K562 (cell line): ENCODE measurements around the gene TMEM132D. TPM values are rescaled to one million over a fixed set of nuclear protein-coding genes. Genes with fewer than 3 reads are reported as not detected.

Experiments used
- ELF1 ChIP-seq: fragments of 200-800 bp; sonication (Bioruptor generic); IDR thresholded peaks from 2 replicates; pipeline ENCODE4 v1.6.1; 2016; ENCODE audit warnings: missing genetic modification characterization, missing compliant biosample characterization
- ZNF717 ChIP-seq: fragments of 250-450 bp; sonication (Bioruptor Pico); IDR thresholded peaks from 2 replicates; pipeline ENCODE4 v1.5.0; 2021
- polyA plus RNA-seq, 8 experiments: library from polyadenylated mRNA; depleted of rRNA in 4 of 8; stranded (reverse) in 5 of 8; unstranded in 3 of 8; fragments of >200 nt; fragmentation: Nextera tagmentation in 2 of 8; fragmentation: Illumina TruSeq in 1 of 8; extraction: Ambion mirVana in 2 of 8; extraction: Trizol in 1 of 8; gene quantifications; 2 replicates each; pipeline versions ENCODE4 v1.2.1 to v1.2.3, GENCODE V29; 2011 to 2014; ENCODE audit warnings: inconsistent platforms in 1 of 8, missing spikeins in 1 of 8
- total RNA-seq, 7 experiments: library from RNA; depleted of rRNA in 6 of 7; stranded (reverse); fragments of >200 nt in 6 of 7; fragmentation: Illumina TruSeq in 2 of 7; extraction: Trizol in 2 of 7; gene quantifications; 2 replicates each; pipeline versions ENCODE4 v1.2.1 to v1.2.3, GENCODE V29; 2011 to 2021; ENCODE audit warnings: low replicate concordance in 1 of 7
- TF ChIP-seq, protein P1 (sequence below), 2 experiments: fragments of 450-650 bp in 1 of 2; sonication (generic) in 1 of 2; formaldehyde crosslinking in 1 of 2; IDR thresholded peaks; 2 replicates each; pipeline versions ENCODE4 v1.7.1 to v1.9.0; 2016 to 2022; ENCODE audit warnings: inconsistent platforms in 1 of 2, mild to moderate bottlenecking in 1 of 2, missing genetic modification reagents in 1 of 2
- TF ChIP-seq, protein P2 (sequence below): sonication (generic); formaldehyde crosslinking; IDR thresholded peaks from 2 replicates; pipeline ENCODE4 v1.8.1; 2023; ENCODE audit warnings: missing genetic modification reagents, mild to moderate bottlenecking, borderline replicate concordance
- TF ChIP-seq, protein P3 (sequence below): sonication (generic); formaldehyde crosslinking; IDR thresholded peaks from 2 replicates; pipeline ENCODE4 v1.8.0; 2022; ENCODE audit warnings: mild to moderate bottlenecking, missing genetic modification reagents

Gene TMEM132D
- total and polyA plus RNA-seq, 9 of the 15 experiments (the other 6 are each of a cell fraction or from before 2014, with no cell fraction given): not detected

- TF ChIP-seq, protein P1, sequence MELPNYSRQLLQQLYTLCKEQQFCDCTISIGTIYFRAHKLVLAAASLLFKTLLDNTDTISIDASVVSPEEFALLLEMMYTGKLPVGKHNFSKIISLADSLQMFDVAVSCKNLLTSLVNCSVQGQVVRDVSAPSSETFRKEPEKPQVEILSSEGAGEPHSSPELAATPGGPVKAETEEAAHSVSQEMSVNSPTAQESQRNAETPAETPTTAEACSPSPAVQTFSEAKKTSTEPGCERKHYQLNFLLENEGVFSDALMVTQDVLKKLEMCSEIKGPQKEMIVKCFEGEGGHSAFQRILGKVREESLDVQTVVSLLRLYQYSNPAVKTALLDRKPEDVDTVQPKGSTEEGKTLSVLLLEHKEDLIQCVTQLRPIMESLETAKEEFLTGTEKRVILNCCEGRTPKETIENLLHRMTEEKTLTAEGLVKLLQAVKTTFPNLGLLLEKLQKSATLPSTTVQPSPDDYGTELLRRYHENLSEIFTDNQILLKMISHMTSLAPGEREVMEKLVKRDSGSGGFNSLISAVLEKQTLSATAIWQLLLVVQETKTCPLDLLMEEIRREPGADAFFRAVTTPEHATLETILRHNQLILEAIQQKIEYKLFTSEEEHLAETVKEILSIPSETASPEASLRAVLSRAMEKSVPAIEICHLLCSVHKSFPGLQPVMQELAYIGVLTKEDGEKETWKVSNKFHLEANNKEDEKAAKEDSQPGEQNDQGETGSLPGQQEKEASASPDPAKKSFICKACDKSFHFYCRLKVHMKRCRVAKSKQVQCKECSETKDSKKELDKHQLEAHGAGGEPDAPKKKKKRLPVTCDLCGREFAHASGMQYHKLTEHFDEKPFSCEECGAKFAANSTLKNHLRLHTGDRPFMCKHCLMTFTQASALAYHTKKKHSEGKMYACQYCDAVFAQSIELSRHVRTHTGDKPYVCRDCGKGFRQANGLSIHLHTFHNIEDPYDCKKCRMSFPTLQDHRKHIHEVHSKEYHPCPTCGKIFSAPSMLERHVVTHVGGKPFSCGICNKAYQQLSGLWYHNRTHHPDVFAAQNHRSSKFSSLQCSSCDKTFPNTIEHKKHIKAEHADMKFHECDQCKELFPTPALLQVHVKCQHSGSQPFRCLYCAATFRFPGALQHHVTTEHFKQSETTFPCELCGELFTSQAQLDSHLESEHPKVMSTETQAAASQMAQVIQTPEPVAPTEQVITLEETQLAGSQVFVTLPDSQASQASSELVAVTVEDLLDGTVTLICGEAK (IDR thresholded peaks at IDR 0.05): no peak
- TF ChIP-seq, protein P1 (CRISPR knock-in tag; IDR thresholded peaks at IDR 0.05): no peak
- TF ChIP-seq, protein P2, sequence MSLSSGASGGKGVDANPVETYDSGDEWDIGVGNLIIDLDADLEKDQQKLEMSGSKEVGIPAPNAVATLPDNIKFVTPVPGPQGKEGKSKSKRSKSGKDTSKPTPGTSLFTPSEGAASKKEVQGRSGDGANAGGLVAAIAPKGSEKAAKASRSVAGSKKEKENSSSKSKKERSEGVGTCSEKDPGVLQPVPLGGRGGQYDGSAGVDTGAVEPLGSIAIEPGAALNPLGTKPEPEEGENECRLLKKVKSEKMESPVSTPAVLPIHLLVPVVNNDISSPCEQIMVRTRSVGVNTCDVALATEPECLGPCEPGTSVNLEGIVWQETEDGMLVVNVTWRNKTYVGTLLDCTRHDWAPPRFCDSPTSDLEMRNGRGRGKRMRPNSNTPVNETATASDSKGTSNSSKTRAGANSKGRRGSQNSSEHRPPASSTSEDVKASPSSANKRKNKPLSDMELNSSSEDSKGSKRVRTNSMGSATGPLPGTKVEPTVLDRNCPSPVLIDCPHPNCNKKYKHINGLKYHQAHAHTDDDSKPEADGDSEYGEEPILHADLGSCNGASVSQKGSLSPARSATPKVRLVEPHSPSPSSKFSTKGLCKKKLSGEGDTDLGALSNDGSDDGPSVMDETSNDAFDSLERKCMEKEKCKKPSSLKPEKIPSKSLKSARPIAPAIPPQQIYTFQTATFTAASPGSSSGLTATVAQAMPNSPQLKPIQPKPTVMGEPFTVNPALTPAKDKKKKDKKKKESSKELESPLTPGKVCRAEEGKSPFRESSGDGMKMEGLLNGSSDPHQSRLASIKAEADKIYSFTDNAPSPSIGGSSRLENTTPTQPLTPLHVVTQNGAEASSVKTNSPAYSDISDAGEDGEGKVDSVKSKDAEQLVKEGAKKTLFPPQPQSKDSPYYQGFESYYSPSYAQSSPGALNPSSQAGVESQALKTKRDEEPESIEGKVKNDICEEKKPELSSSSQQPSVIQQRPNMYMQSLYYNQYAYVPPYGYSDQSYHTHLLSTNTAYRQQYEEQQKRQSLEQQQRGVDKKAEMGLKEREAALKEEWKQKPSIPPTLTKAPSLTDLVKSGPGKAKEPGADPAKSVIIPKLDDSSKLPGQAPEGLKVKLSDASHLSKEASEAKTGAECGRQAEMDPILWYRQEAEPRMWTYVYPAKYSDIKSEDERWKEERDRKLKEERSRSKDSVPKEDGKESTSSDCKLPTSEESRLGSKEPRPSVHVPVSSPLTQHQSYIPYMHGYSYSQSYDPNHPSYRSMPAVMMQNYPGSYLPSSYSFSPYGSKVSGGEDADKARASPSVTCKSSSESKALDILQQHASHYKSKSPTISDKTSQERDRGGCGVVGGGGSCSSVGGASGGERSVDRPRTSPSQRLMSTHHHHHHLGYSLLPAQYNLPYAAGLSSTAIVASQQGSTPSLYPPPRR (CRISPR knock-in tag): no peak
- TF ChIP-seq ZNF717 (CRISPR knock-in tag) (no peak), ELF1 (tag) (no peak)
- TF ChIP-seq, protein P3, sequence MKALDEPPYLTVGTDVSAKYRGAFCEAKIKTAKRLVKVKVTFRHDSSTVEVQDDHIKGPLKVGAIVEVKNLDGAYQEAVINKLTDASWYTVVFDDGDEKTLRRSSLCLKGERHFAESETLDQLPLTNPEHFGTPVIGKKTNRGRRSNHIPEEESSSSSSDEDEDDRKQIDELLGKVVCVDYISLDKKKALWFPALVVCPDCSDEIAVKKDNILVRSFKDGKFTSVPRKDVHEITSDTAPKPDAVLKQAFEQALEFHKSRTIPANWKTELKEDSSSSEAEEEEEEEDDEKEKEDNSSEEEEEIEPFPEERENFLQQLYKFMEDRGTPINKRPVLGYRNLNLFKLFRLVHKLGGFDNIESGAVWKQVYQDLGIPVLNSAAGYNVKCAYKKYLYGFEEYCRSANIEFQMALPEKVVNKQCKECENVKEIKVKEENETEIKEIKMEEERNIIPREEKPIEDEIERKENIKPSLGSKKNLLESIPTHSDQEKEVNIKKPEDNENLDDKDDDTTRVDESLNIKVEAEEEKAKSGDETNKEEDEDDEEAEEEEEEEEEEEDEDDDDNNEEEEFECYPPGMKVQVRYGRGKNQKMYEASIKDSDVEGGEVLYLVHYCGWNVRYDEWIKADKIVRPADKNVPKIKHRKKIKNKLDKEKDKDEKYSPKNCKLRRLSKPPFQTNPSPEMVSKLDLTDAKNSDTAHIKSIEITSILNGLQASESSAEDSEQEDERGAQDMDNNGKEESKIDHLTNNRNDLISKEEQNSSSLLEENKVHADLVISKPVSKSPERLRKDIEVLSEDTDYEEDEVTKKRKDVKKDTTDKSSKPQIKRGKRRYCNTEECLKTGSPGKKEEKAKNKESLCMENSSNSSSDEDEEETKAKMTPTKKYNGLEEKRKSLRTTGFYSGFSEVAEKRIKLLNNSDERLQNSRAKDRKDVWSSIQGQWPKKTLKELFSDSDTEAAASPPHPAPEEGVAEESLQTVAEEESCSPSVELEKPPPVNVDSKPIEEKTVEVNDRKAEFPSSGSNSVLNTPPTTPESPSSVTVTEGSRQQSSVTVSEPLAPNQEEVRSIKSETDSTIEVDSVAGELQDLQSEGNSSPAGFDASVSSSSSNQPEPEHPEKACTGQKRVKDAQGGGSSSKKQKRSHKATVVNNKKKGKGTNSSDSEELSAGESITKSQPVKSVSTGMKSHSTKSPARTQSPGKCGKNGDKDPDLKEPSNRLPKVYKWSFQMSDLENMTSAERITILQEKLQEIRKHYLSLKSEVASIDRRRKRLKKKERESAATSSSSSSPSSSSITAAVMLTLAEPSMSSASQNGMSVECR (CRISPR knock-in tag): no peak
Observed at GRCh38 chr12:129776977-129777667, 126.7 kb downstream of the TMEM132D start (continued).
